OCI-LY3 (cell line): ENCODE measurements around the gene BABAM1.

Experiments used
- H2AFZ ChIP-seq: fragments of 200-600, 300-600 bp; shearing (Covaris generic); 2 replicates; pipeline ENCODE4 v1.6.0; 2014; ENCODE audit warnings: antibody characterized with exemption, low read depth, low read length
- H3K27ac ChIP-seq: fragments of 200-600, 300-600 bp; sonication (generic); 2 replicates; pipeline ENCODE4 v1.5.1; 2014; ENCODE audit warnings: mild to moderate bottlenecking, low read length, moderate library complexity, mixed read lengths
- H3K27me3 ChIP-seq: fragments of 200-600, 300-600 bp; sonication (generic); 2 replicates; pipeline ENCODE4 v1.6.1; 2014; ENCODE audit warnings: low read depth, low read length, mixed read lengths
- H3K36me3 ChIP-seq: fragments of 200-600, 300-600 bp; sonication (generic); replicated peaks from 2 replicates; pipeline ENCODE3; 2014; ENCODE audit warnings: low read depth, low read length, mixed read lengths
- H3K4me1 ChIP-seq: fragments of 300-600, 200-600 bp; sonication (generic); 2 replicates; pipeline ENCODE4 v1.6.1; 2014; ENCODE audit warnings: low read length, mixed read lengths
- H3K4me2 ChIP-seq: fragments of 200-600, 300-600 bp; sonication (generic); 2 replicates; pipeline ENCODE4 v1.6.1; 2014; ENCODE audit warnings: low read length, mixed read lengths
- H3K4me3 ChIP-seq: fragments of 300-600, 200-600 bp; sonication (generic); 2 replicates; pipeline ENCODE4 v1.5.1; 2014; ENCODE audit warnings: antibody characterized with exemption, mild to moderate bottlenecking, low read length, moderate library complexity
- H3K79me2 ChIP-seq: fragments of 300-600, 200-600 bp; shearing (Covaris generic); 2 replicates; pipeline ENCODE4 v1.6.1; 2014; ENCODE audit warnings: mild to moderate bottlenecking, low read length, mixed read lengths
- H3K9ac ChIP-seq: fragments of 300-600, 200-600 bp; shearing (Covaris generic); 2 replicates; pipeline ENCODE4 v1.6.0; 2014; ENCODE audit warnings: mild to moderate bottlenecking, low read length, moderate library complexity
- H3K9me3 ChIP-seq: fragments of 200-600, 300-600 bp; shearing (Covaris generic); 2 replicates; pipeline ENCODE4 v1.6.1; 2014; ENCODE audit warnings: low read length, mixed read lengths; ENCODE audit not compliant: insufficient read depth
- H4K20me1 ChIP-seq: fragments of 200-600, 300-600 bp; sonication (generic); 2 replicates; pipeline ENCODE4 v1.6.1; 2016; ENCODE audit warnings: low read length, mixed read lengths; ENCODE audit not compliant: insufficient read depth
- CTCF ChIP-seq: fragments of 200-600, 300-600 bp; sonication (generic); IDR thresholded peaks from 2 replicates; pipeline ENCODE4 v1.5.1; 2014; ENCODE audit warnings: antibody characterized with exemption, low read length, low read depth
- EZH2phosphoT487 ChIP-seq: fragments of 200-600 bp; shearing (Covaris generic); IDR thresholded peaks from 2 replicates; pipeline ENCODE4 v1.6.1; 2018; ENCODE audit warnings: antibody characterized with exemption, mixed run types, low read depth

Gene BABAM1

GRCh38 chr19:17255150-17255621 lies 12.1 kb upstream of the BABAM1 start:
- no peak overlapping the region for H3K4me3 ChIP-seq

GRCh38 chr19:17256130-17256529 lies 11.1 kb upstream of the BABAM1 start:
- H3K36me3 ChIP-seq = no peaks in the 10 kb centered on the region
- no peak overlapping the region for H3K27ac ChIP-seq
- no peak overlapping the region for H3K4me2 ChIP-seq
- H3K27me3 ChIP-seq = no peaks in the 10 kb centered on the region
- peaks cover 6% of the 10 kb centered on the region for H3K4me1 ChIP-seq
- TF ChIP-seq EZH2phosphoT487 = no peak
- TF ChIP-seq CTCF = no peak
- H3K9ac ChIP-seq = no peak overlapping the region
- no peaks in the 10 kb centered on the region for H3K79me2 ChIP-seq
- no peaks in the 10 kb centered on the region for H4K20me1 ChIP-seq
- no peaks in the 10 kb centered on the region for H3K9me3 ChIP-seq
- no peak overlapping the region for H3K4me3 ChIP-seq
- H2AFZ ChIP-seq = no peak overlapping the region

More at GRCh38 chr19:17255150-17255621, 12.1 kb upstream of the BABAM1 start:
- H3K27ac ChIP-seq = no peak overlapping the region
- H2AFZ ChIP-seq = no peak overlapping the region
- no peaks in the 10 kb centered on the region for H3K79me2 ChIP-seq
- no peaks in the 10 kb centered on the region for H3K27me3 ChIP-seq
- H3K4me2 ChIP-seq = no peak overlapping the region
- no peaks in the 10 kb centered on the region for H3K4me1 ChIP-seq
- H3K9ac ChIP-seq = no peak overlapping the region
- TF ChIP-seq CTCF = no peak
- no peak for TF ChIP-seq EZH2phosphoT487
- H4K20me1 ChIP-seq = no peaks in the 10 kb centered on the region
- no peaks in the 10 kb centered on the region for H3K36me3 ChIP-seq
- H3K9me3 ChIP-seq = no peaks in the 10 kb centered on the region

GRCh38 chr19:17259118-17259780 lies 8.0 kb upstream of the BABAM1 start:
- H3K9me3 ChIP-seq = no peaks in the 10 kb centered on the region
- H2AFZ ChIP-seq = no peak overlapping the region
- no peaks in the 10 kb centered on the region for H4K20me1 ChIP-seq
- no peak overlapping the region for H3K4me2 ChIP-seq
- H3K79me2 ChIP-seq = no peaks in the 10 kb centered on the region
- no peaks in the 10 kb centered on the region for H3K27me3 ChIP-seq
- H3K27ac ChIP-seq = no peak overlapping the region
- TF ChIP-seq CTCF = no peak
- TF ChIP-seq EZH2phosphoT487 = no peak
- H3K9ac ChIP-seq = no peak overlapping the region
- no peaks in the 10 kb centered on the region for H3K36me3 ChIP-seq
- H3K4me3 ChIP-seq = no peak overlapping the region
- peaks cover 6% of the 10 kb centered on the region for H3K4me1 ChIP-seq

GRCh38 chr19:17259934-17260333 lies 7.3 kb upstream of the BABAM1 start:
- H3K36me3 ChIP-seq = no peaks in the 10 kb centered on the region
- no peaks in the 10 kb centered on the region for H4K20me1 ChIP-seq
- TF ChIP-seq EZH2phosphoT487 (no peak), CTCF (no peak)
- no peak overlapping the region for H3K9ac ChIP-seq
- no peak overlapping the region for H3K4me2 ChIP-seq
- H3K27me3 ChIP-seq = no peaks in the 10 kb centered on the region
- H3K9me3 ChIP-seq = no peaks in the 10 kb centered on the region
- H3K4me3 ChIP-seq = no peak overlapping the region
- no peaks in the 10 kb centered on the region for H3K79me2 ChIP-seq
- H2AFZ ChIP-seq = no peak overlapping the region
- H3K4me1 ChIP-seq = peaks cover 6% of the 10 kb centered on the region
- no peak overlapping the region for H3K27ac ChIP-seq
